ENCODE data around the gene UBTD2. TPM values are rescaled to one million over a fixed set of nuclear protein-coding genes. Genes with fewer than 3 reads are reported as not detected.
A peak's percentile ranks its signal among the peaks of the same experiment; 100 is the strongest.

UBTD2 gene
- total and polyA plus RNA-seq, 2 donors (not counting 1 experiment from before 2014, with no cell fraction given): 24.9 to 29.8 TPM

GRCh38 chr5:172282272-172283019 is 1.1 kb downstream of the UBTD2 start:
- peaks cover 57% of the 10 kb centered on the region for H3K79me2 ChIP-seq (ENCODE audit: control insufficient read depth, insufficient read depth, low read length)
- H4K20me1 ChIP-seq (ENCODE audit: control insufficient read depth, extremely low read depth, insufficient read depth, low read length): no peaks in the 10 kb centered on the region
- no peaks in the 10 kb centered on the region for H3K36me3 ChIP-seq (ENCODE audit: control insufficient read depth, insufficient read depth, low read length)
- DNase-seq (ENCODE audit: low read depth in 2 of 2): peak in 1 of 2 donors; percentile 64
- H3K27me3 ChIP-seq (ENCODE audit: control insufficient read depth, insufficient read depth, low read length): no peaks in the 10 kb centered on the region
- H3K27ac ChIP-seq (ENCODE audit: insufficient read depth, low read length): peak overlapping the region; percentile 88
- H3K4me2 ChIP-seq (ENCODE audit: extremely low read depth, insufficient read depth, low read length): peak overlapping the region; percentile 59
- no peaks in the 10 kb centered on the region for H3K9me3 ChIP-seq (ENCODE audit: control insufficient read depth, insufficient read depth, low read depth, low read length)
- peak overlapping the region; percentile 82 for H3K9ac ChIP-seq (ENCODE audit: insufficient read depth, low read length)
- no peak overlapping the region for H2AFZ ChIP-seq (ENCODE audit: low read length)
- H3K4me1 ChIP-seq (ENCODE audit: control insufficient read depth, extremely low read depth, insufficient read depth, low read length): peaks cover 3% of the 10 kb centered on the region
- no peak for TF ChIP-seq EZH2 (IDR thresholded peaks at IDR 0.05; ENCODE audit: low read length, missing control alignments)
- no peak for TF ChIP-seq CTCF (conservative IDR thresholded peaks at IDR 0.05 in 1 of 2, IDR thresholded peaks at IDR 0.05 in 1 of 2; ENCODE audit: low read depth in 1 of 2, low read length in 2 of 2)
- H3K4me3 ChIP-seq (replicated peaks in 1 of 4; ENCODE audit: control extremely low read depth in 1 of 4, insufficient read depth in 1 of 4, low read depth in 3 of 4, low read length in 4 of 4): peak overlapping the region; percentile 85 to 96 (median 93)

GRCh38 chr5:172281346-172281745 is 2.2 kb downstream of the UBTD2 start:
- H3K4me2 ChIP-seq (ENCODE audit: extremely low read depth, insufficient read depth, low read length): peak overlapping the region; percentile 59
- no peaks in the 10 kb centered on the region for H3K27me3 ChIP-seq (ENCODE audit: control insufficient read depth, insufficient read depth, low read length)
- H3K27ac ChIP-seq (ENCODE audit: insufficient read depth, low read length): peak overlapping the region; percentile 48
- peak overlapping the region; percentile 85 to 96 (median 93) for H3K4me3 ChIP-seq (replicated peaks in 1 of 4; ENCODE audit: control extremely low read depth in 1 of 4, insufficient read depth in 1 of 4, low read depth in 3 of 4, low read length in 4 of 4)
- no peaks in the 10 kb centered on the region for H4K20me1 ChIP-seq (ENCODE audit: control insufficient read depth, extremely low read depth, insufficient read depth, low read length)
- H3K9ac ChIP-seq (ENCODE audit: insufficient read depth, low read length): no peak overlapping the region
- H3K4me1 ChIP-seq (ENCODE audit: control insufficient read depth, extremely low read depth, insufficient read depth, low read length): peaks cover 3% of the 10 kb centered on the region
- H3K79me2 ChIP-seq (ENCODE audit: control insufficient read depth, insufficient read depth, low read length): peaks cover 67% of the 10 kb centered on the region
- no peaks in the 10 kb centered on the region for H3K9me3 ChIP-seq (ENCODE audit: control insufficient read depth, insufficient read depth, low read depth, low read length)
- H3K36me3 ChIP-seq (ENCODE audit: control insufficient read depth, insufficient read depth, low read length): no peaks in the 10 kb centered on the region
- TF ChIP-seq CTCF (conservative IDR thresholded peaks at IDR 0.05 in 1 of 2, IDR thresholded peaks at IDR 0.05 in 1 of 2; ENCODE audit: low read depth in 1 of 2, low read length in 2 of 2): no peak
- TF ChIP-seq EZH2 (IDR thresholded peaks at IDR 0.05; ENCODE audit: low read length, missing control alignments): no peak
- no peak overlapping the region for H2AFZ ChIP-seq (ENCODE audit: low read length)
- DNase-seq (ENCODE audit: low read depth in 2 of 2): no peak

- Histone ChIP-seq H3K4me3 (replicated peaks in 1 of 4; ENCODE audit: control extremely low read depth in 1 of 4, insufficient read depth in 1 of 4, low read depth in 3 of 4, low read length in 4 of 4) (peak overlapping the region in 3 of 4 experiments; percentile 90 to 96 (median 96)), H4K20me1 (ENCODE audit: control insufficient read depth, extremely low read depth, insufficient read depth, low read length) (no peaks in the 10 kb centered on the region), H3K79me2 (ENCODE audit: control insufficient read depth, insufficient read depth, low read length) (peaks cover 72% of the 10 kb centered on the region), H3K27me3 (ENCODE audit: control insufficient read depth, insufficient read depth, low read length) (no peaks in the 10 kb centered on the region), H3K9ac (ENCODE audit: insufficient read depth, low read length) (no peak overlapping the region), H3K36me3 (ENCODE audit: control insufficient read depth, insufficient read depth, low read length) (no peaks in the 10 kb centered on the region), H3K27ac (ENCODE audit: insufficient read depth, low read length) (peak overlapping the region; percentile 48), H3K4me2 (ENCODE audit: extremely low read depth, insufficient read depth, low read length) (peak overlapping the region; percentile 59), H3K4me1 (ENCODE audit: control insufficient read depth, extremely low read depth, insufficient read depth, low read length) (peaks cover 3% of the 10 kb centered on the region), H2AFZ (ENCODE audit: low read length) (no peak overlapping the region), H3K9me3 (ENCODE audit: control insufficient read depth, insufficient read depth, low read depth, low read length) (no peaks in the 10 kb centered on the region)
- TF ChIP-seq CTCF (conservative IDR thresholded peaks at IDR 0.05 in 1 of 2, IDR thresholded peaks at IDR 0.05 in 1 of 2; ENCODE audit: low read depth in 1 of 2, low read length in 2 of 2): no peak
- no peak for TF ChIP-seq EZH2 (IDR thresholded peaks at IDR 0.05; ENCODE audit: low read length, missing control alignments)
- peak; percentile 54 to 85 for DNase-seq (ENCODE audit: low read depth in 2 of 2)
These were observed 2.6 kb downstream of the UBTD2 start for GRCh38 chr5:172280929-172281328.

Data from fibroblast of lung (primary cell).